Brain microvascular endothelial cell (primary cell): ENCODE data around the gene BAIAP3.

Source experiments
- DNase-seq: peaks from one replicate; pipeline ENCODE4 v3.0.0-alpha.2; 2020
- H3K27ac ChIP-seq: fragments of 250-450 bp; sonication (Bioruptor Pico); 2 replicates; pipeline ENCODE4 v1.5.1; 2020; ENCODE audit warnings: mild to moderate bottlenecking, moderate library complexity
- H3K27me3 ChIP-seq: fragments of 250-450 bp; sonication (Bioruptor Pico); replicated peaks from 2 replicates; pipeline ENCODE4 v1.5.1; 2020; ENCODE audit warnings: mild to moderate bottlenecking
- H3K36me3 ChIP-seq: fragments of 250-450 bp; sonication (Bioruptor Pico); replicated peaks from 2 replicates; pipeline ENCODE4 v1.5.1; 2020; ENCODE audit warnings: mild to moderate bottlenecking
- H3K4me3 ChIP-seq: 2 replicates; pipeline ENCODE4 v1.5.1; 2011; ENCODE audit warnings: low read depth, mild to moderate bottlenecking, control low read depth, low read length, moderate library complexity
- in situ Hi-C: cut with HindIII; loops from 2 replicates; pipeline ENCODE4 v1.10.0; 2017; ENCODE audit warnings: low sequenced_read_pairs, low pct_ligation_motif_present
- TF ChIP-seq, protein P1 (sequence below): IDR thresholded peaks from 2 replicates; pipeline ENCODE4 v1.5.1; 2011; ENCODE audit warnings: low read depth, mild to moderate bottlenecking, moderate library complexity, low read length, control low read depth, inconsistent platforms; ENCODE audit errors: missing control alignments

BAIAP3 gene

DNA sequence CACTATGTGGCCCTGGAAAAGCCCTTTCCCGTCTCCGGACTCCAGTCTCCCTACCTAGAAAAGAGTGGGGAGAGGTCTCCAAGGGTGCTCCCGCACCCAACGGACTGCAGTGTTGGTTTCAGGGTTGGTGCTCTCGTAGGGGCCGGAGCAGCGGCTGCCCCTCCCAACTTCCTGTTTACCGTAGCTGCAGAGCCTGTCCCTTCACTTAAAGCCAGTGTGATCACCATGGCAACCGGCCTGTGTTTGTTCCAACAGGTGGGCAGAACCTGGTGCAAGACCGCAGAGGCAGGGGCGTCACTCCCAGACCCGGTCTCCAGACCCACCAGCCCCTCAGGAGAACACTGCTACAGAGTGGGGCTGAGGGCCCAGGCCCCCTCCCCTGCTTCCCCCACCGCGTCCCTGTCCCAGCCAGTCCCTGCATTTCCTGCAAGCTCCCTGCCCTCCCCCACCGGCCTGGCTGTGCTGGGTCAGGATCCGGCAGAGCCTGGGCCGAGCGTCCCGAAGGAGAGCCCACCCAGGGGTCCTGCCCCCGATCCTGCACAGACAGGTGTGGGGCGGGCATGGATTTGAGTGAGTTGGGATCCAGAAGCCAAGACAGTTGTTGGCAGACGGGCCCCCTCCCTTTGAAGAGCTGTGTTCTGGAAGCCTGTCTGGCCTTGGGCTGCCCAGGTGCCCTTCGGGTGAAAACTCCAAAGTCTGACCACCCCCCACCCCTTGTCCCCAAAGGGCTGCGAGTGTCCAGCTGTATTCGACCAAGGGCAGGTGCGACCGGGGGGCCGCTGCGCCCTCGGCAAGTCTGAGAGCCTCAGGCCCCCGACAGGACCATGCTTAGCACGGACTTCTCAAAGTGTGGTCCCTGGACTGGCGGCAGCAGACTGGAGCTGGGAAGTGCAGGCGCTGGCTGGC, 1.5 kb upstream of the BAIAP3 start:
- peaks cover 49% of the 10 kb centered on the region for H3K27me3 ChIP-seq
- peak; percentile 64 for DNase-seq
- no peak overlapping the region for H3K27ac ChIP-seq
- in situ Hi-C loops, result no loop called here
- TF ChIP-seq, protein P1, sequence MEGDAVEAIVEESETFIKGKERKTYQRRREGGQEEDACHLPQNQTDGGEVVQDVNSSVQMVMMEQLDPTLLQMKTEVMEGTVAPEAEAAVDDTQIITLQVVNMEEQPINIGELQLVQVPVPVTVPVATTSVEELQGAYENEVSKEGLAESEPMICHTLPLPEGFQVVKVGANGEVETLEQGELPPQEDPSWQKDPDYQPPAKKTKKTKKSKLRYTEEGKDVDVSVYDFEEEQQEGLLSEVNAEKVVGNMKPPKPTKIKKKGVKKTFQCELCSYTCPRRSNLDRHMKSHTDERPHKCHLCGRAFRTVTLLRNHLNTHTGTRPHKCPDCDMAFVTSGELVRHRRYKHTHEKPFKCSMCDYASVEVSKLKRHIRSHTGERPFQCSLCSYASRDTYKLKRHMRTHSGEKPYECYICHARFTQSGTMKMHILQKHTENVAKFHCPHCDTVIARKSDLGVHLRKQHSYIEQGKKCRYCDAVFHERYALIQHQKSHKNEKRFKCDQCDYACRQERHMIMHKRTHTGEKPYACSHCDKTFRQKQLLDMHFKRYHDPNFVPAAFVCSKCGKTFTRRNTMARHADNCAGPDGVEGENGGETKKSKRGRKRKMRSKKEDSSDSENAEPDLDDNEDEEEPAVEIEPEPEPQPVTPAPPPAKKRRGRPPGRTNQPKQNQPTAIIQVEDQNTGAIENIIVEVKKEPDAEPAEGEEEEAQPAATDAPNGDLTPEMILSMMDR, result no peak
- no peaks in the 10 kb centered on the region for H3K36me3 ChIP-seq
- no peak overlapping the region for H3K4me3 ChIP-seq

DNA sequence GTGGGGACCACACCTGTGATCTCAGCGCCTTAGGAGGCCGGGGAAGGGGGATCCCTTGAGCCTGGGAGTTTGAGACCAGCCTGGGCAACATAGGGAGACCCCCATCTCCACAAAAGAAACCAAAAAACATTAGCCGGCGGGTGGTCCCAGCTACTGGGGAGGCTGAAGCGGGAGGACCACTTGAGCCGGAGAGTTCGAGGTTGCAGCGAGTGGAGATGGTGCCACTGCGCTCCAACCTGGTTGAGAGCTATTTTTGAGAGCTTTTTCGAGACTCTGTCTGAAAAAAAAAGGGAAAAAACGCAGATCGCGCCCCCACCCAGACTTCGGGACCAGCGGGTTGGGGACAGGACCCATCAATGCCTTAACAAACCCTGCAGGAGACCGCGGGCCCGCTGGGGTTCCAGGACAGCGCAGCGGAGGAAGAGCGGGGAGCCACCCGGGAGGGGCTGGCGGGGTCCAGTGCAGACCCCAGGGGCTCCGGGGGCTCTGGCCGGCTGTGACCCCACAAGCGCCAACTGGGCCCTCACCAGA, 762 bp upstream of the BAIAP3 start:
- in situ Hi-C loops, result no loop called here
- H3K4me3 ChIP-seq, result no peak overlapping the region
- no peak for DNase-seq
- no peaks in the 10 kb centered on the region for H3K36me3 ChIP-seq
- TF ChIP-seq, protein P1, result no peak
- no peak overlapping the region for H3K27ac ChIP-seq
- H3K27me3 ChIP-seq, result peaks cover 49% of the 10 kb centered on the region

DNA sequence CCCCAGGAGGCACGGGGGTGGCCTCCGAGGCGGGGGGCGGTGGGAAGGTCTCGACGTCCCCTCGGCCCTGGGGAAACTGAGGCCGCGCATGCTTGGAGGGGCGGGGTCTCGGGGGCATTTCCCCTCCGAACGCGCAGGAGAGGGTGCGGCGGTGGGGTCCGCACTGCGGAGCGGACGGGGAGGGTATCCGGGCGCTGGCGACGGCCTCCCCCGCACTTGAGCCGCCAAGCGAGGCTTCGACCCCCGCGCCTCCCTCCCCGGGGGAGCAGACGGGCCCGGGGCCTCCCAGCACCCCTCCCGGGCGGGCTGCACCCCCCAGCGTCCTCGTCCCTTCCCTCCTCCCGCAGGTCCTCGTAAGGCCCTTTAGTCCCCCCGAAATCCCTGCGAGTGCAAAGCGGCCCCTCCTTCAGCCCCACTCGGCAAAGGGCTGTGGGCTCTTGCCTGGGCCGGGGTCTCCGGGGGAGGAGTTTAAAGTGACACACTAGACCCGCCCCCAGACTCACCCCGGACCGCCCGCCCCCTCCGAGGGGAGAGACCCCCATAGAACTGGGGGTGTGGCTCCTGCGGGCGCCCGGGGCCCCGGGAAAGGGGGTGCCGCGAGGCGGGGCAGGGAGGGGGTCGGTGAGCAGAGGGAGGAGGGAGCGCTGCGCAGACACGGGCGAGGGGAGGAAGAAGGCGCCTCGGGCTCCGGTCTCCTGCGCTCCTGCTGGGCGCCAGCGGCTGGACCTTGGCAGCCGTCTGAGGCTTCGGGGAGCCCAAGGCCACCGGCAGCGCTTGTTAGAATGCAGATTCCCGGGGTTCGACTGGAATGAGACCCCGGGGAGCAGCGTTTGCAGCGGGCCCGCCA, 632 bp downstream of the BAIAP3 start:
- Histone ChIP-seq H3K4me3 (no peak overlapping the region), H3K36me3 (no peaks in the 10 kb centered on the region), H3K27ac (no peak overlapping the region), H3K27me3 (peaks cover 49% of the 10 kb centered on the region)
- in situ Hi-C loops, result no loop called here
- TF ChIP-seq, protein P1, result no peak
- DNase-seq, result no peak

DNA sequence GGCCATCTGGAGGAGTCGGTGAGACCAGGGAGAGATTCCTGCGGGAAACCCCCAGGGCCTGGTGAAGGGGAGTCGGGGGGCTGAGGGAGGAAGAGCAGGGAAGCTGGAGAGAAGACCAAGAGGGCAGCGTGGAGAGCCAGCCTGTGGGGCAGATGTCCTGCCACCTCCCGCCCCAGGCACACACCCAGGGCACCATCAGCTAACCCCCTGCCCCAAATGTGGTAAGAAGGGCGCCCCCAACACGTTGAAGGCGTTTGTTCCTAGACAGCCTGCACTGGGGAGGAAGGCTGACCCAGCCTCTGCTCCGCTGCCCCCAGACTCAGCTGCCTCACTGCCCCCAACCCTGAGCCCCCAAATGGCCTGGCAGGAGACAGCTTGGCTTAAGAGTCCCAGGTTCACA, 1.3 kb downstream of the BAIAP3 start:
- no peak for DNase-seq
- TF ChIP-seq, protein P1, result no peak
- Histone ChIP-seq H3K4me3 (no peak overlapping the region), H3K27me3 (peaks cover 49% of the 10 kb centered on the region), H3K36me3 (no peaks in the 10 kb centered on the region), H3K27ac (no peak overlapping the region)
- in situ Hi-C loops, result no loop called here

DNA sequence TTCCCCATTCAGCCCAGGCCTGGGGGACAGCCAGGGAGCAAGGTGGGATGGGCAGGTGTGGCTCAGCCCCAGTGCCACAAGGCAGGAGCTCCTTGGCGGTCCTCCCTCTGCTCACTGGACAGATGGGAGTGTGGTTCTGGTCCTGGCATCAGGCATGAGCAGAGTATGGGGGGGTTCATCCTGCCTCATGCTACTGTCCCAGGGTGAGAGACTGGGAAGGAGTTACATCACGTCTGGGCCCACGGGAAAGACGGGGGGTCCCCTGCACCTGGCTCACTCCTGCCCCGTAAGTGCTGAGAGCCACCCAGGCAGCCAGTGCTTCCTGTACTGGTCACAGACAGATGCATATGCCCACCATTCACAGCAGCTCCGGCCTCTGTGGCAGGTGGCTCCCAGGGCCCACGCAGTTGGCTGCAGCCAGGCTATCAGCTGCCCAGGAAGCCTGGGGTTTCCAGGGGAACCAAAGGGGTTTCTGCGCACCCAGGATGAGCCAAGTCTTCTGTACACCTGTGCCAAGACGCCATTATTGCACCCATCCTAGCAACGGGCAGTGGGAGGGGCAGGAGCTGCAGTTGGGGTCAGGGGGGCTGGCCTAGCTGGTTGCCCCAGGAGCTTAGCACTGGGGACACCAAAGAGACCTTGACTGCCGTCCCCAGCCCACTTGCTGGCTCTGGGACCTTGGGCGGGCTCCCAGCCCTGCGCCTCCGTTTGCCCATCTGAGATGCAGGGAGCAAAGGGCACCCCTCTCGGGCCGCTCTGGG, 1.9 kb downstream of the BAIAP3 start:
- Histone ChIP-seq H3K4me3 (no peak overlapping the region), H3K36me3 (no peaks in the 10 kb centered on the region), H3K27me3 (peaks cover 49% of the 10 kb centered on the region), H3K27ac (no peak overlapping the region)
- in situ Hi-C loops, result no loop called here
- no peak for DNase-seq
- TF ChIP-seq, protein P1, result no peak
